Uterus (tissue), 2 donors: ENCODE data around the gene RPS19BP1.

Experiments
- CTCF ChIP-seq, 4 experiments: fragments of 200-600 bp in 2 of 4; fragments of 450-650 bp in 2 of 4; sonication (generic) in 2 of 4; IDR thresholded peaks; one replicate each; pipeline ENCODE4 v1.5.1; 2016 to 2019; ENCODE audit warnings: antibody characterized with exemption in 4 of 4, mild to moderate bottlenecking in 2 of 4, moderate library complexity in 1 of 4
- POLR2A ChIP-seq, 2 donors: fragments of 450-650 bp; IDR thresholded peaks; one replicate each; pipeline ENCODE4 v1.6.1; 2016; ENCODE audit warnings: antibody characterized with exemption in 2 of 2, mild to moderate bottlenecking in 1 of 2, moderate library complexity in 1 of 2

GRCh38 chr22:39514373-39514973 is 18.1 kb downstream of the RPS19BP1 start:
- no peak for TF ChIP-seq POLR2A (IDR thresholded peaks at IDR 0.05)
- TF ChIP-seq CTCF (IDR thresholded peaks at IDR 0.05) = peak; percentile 50 to 65 (median 54)
